ENCODE data around the gene TAS2R41. TPM values are rescaled to one million over a fixed set of nuclear protein-coding genes. Genes with fewer than 3 reads are reported as not detected.

Gene TAS2R41
- total RNA-seq, 2 donors from 2014 or later = 0.59 TPM; not detected in 1

- H3K27ac Mint-ChIP-seq = no peak overlapping the region
- no peak overlapping the region for H3K4me3 Mint-ChIP-seq
- Histone ChIP-seq H3K9ac (ENCODE audit: extremely low read depth, low read length, poor library complexity, severe bottlenecking) (no peak overlapping the region), H3K9me3 (ENCODE audit: control insufficient read depth, low read length) (no peaks in the 10 kb centered on the region), H3K4me3 (ENCODE audit: low read length) (no peak overlapping the region), H3K4me1 (ENCODE audit: control insufficient read depth, insufficient read depth, low read length) (no peaks in the 10 kb centered on the region), H3K27me3 (ENCODE audit: control insufficient read depth, insufficient read depth, low read length, poor library complexity, severe bottlenecking) (peaks cover 44% of the 10 kb centered on the region), H3K27ac (ENCODE audit: low read depth, low read length) (no peak overlapping the region), H3K36me3 (ENCODE audit: control insufficient read depth, insufficient read depth, low read length) (no peaks in the 10 kb centered on the region)
- DNase-seq = no peak
- no peak for TF ChIP-seq CTCF (conservative IDR thresholded peaks at IDR 0.05)
- H3K9me3 Mint-ChIP-seq = no peaks in the 10 kb centered on the region
- H3K27me3 Mint-ChIP-seq (ENCODE audit: insufficient read depth) = peaks cover 43% of the 10 kb centered on the region
- peaks cover 6% of the 10 kb centered on the region for H3K4me1 Mint-ChIP-seq
- H3K36me3 Mint-ChIP-seq (ENCODE audit: low read depth) = no peaks in the 10 kb centered on the region
These were observed 18.2 kb downstream of the TAS2R41 start for GRCh38 chr7:143495851-143496250.

- Histone ChIP-seq H3K27me3 (ENCODE audit: control insufficient read depth, insufficient read depth, low read length, poor library complexity, severe bottlenecking) (peaks cover 48% of the 10 kb centered on the region), H3K27ac (ENCODE audit: low read depth, low read length) (no peak overlapping the region), H3K9ac (ENCODE audit: extremely low read depth, low read length, poor library complexity, severe bottlenecking) (no peak overlapping the region), H3K4me1 (ENCODE audit: control insufficient read depth, insufficient read depth, low read length) (no peaks in the 10 kb centered on the region), H3K4me3 (ENCODE audit: low read length) (no peak overlapping the region), H3K36me3 (ENCODE audit: control insufficient read depth, insufficient read depth, low read length) (no peaks in the 10 kb centered on the region), H3K9me3 (ENCODE audit: control insufficient read depth, low read length) (no peaks in the 10 kb centered on the region)
- WGBS, 2 experiments (ENCODE audit: insufficient coverage in 1 of 2, insufficient read length in 1 of 2) = 65 to 73% methylated on average over 3 of the region's 3 CpGs
- no peaks in the 10 kb centered on the region for H3K9me3 Mint-ChIP-seq
- peaks cover 4% of the 10 kb centered on the region for H3K4me1 Mint-ChIP-seq
- H3K27me3 Mint-ChIP-seq (ENCODE audit: insufficient read depth) = peaks cover 47% of the 10 kb centered on the region
- no peak overlapping the region for H3K27ac Mint-ChIP-seq
- no peak for TF ChIP-seq CTCF (conservative IDR thresholded peaks at IDR 0.05)
- DNase-seq = no peak
- no peak overlapping the region for H3K4me3 Mint-ChIP-seq
- no peaks in the 10 kb centered on the region for H3K36me3 Mint-ChIP-seq (ENCODE audit: low read depth)
These were observed 18.6 kb downstream of the TAS2R41 start for GRCh38 chr7:143496263-143496662.

GRCh38 chr7:143497008-143497795 lies 19.5 kb downstream of the TAS2R41 start:
- WGBS, 2 experiments (ENCODE audit: insufficient coverage in 1 of 2, insufficient read length in 1 of 2) = 88 to 100% methylated on average over 1 to 4 of the region's 4 CpGs
- Histone ChIP-seq H3K4me1 (ENCODE audit: control insufficient read depth, insufficient read depth, low read length) (no peaks in the 10 kb centered on the region), H3K9me3 (ENCODE audit: control insufficient read depth, low read length) (no peaks in the 10 kb centered on the region), H3K27ac (ENCODE audit: low read depth, low read length) (no peak overlapping the region), H3K36me3 (ENCODE audit: control insufficient read depth, insufficient read depth, low read length) (no peaks in the 10 kb centered on the region), H3K27me3 (ENCODE audit: control insufficient read depth, insufficient read depth, low read length, poor library complexity, severe bottlenecking) (peaks cover 58% of the 10 kb centered on the region), H3K9ac (ENCODE audit: extremely low read depth, low read length, poor library complexity, severe bottlenecking) (no peak overlapping the region), H3K4me3 (ENCODE audit: low read length) (no peak overlapping the region)
- TF ChIP-seq CTCF (conservative IDR thresholded peaks at IDR 0.05) = no peak
- Mint-ChIP-seq H3K36me3 (ENCODE audit: low read depth) (no peaks in the 10 kb centered on the region), H3K27me3 (ENCODE audit: insufficient read depth) (peaks cover 57% of the 10 kb centered on the region), H3K4me3 (no peak overlapping the region), H3K9me3 (no peaks in the 10 kb centered on the region), H3K27ac (no peak overlapping the region), H3K4me1 (no peaks in the 10 kb centered on the region)
- no peak for DNase-seq

Measured in endodermal cell (in vitro differentiated cells).